Inferior parietal cortex (tissue), 1 donor: ENCODE measurements around the gene CAVIN4.

ENCODE experiments used
- DNase-seq: peaks from one replicate; pipeline ENCODE4 v3.0.0-alpha.2; 2016; ENCODE audit errors: extremely low spot score

The CAVIN4 gene, protein sequence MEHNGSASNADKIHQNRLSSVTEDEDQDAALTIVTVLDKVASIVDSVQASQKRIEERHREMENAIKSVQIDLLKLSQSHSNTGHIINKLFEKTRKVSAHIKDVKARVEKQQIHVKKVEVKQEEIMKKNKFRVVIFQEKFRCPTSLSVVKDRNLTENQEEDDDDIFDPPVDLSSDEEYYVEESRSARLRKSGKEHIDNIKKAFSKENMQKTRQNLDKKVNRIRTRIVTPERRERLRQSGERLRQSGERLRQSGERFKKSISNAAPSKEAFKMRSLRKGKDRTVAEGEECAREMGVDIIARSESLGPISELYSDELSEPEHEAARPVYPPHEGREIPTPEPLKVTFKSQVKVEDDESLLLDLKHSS

DNA sequence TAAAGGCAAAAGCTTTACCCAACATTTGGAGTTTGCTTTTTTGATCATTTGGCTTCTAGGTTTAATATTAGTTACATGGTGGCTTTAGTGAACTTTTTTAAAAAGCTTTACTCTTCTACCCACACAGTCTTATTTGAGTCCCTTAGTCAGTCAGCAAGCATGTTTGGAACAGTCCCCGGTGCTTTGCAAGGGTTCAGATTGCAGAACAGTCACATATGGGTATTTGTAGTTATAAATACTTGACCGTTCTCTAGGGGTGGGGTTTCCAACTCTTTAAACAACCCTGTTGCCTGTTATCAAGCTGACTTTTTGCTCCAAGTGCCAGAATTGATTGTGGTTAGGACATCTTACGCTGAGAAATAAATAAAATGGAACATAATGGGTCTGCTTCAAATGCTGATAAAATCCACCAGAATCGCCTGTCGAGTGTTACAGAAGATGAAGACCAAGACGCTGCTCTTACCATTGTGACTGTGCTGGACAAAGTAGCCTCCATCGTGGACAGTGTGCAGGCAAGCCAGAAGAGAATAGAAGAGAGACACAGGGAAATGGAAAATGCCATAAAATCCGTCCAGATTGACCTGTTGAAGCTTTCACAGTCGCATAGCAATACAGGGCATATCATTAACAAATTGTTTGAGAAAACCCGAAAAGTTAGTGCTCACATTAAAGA is at the start of gene CAVIN4:
CAVIN4 (plus strand) TSS at position 304 of the 673 bp plus-strand sequence; CDS start at position 369, 65 bp downstream.
- peak; percentile 2 for DNase-seq

DNA sequence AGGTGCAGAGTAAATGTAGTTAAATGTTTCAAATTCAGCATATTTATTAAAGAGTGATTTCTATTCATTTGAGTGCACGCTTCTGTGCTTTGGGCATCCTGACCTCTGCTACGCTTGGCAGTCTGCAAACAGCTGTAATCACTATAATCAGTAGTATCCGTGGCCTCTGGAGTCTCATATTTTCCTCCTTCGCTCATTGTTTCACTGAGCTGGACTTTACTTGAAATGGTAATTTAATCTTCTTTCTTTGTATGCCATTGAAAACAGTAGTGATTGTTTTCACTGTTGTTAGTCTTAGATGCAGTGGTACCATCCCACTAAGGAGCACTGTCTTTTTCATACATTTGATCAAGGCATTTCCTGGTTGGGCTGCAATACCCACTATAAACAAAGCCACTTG is 43.5 kb upstream of the CAVIN4 start:
- DNase-seq = no peak

DNA sequence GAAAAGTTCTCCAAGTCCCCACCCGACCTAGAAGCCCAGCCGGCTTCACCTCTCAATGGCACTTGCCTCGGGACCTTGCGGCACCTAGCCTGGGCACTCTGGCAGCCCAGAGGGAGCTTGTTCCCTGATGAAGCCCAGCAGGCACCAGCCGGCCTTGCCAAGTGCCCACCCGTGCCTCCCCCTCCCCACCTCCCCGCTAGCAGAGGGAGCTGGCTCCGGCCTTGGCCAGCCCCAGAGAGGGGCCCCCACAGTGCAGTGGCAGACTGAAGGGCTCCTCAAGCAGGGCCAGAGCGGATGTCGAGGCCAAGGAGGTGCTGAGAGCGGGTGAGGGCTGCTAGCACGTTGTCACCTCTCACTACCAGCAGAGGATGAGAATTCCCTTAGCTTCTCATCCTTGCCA is 37.6 kb upstream of the CAVIN4 start:
- DNase-seq = no peak

DNA sequence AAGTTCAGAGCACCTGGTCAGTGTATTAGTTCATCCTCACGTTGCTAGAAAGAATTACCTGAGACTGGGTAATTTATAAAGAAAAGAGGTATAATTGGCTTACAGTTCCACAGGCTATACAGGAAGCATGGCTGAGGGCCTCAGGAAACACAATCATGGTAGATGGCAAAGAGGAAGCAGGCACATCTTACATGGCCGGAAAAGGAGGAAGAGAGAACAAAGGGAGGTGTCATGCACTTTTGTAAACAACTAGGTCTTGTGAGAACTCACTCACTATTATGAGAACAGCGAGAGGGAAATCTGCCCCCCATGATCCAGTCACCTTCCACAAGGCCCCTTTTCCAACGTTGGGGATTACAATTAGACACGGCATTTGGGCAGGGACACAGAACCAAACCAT is 28.8 kb upstream of the CAVIN4 start:
- DNase-seq = no peak

DNA sequence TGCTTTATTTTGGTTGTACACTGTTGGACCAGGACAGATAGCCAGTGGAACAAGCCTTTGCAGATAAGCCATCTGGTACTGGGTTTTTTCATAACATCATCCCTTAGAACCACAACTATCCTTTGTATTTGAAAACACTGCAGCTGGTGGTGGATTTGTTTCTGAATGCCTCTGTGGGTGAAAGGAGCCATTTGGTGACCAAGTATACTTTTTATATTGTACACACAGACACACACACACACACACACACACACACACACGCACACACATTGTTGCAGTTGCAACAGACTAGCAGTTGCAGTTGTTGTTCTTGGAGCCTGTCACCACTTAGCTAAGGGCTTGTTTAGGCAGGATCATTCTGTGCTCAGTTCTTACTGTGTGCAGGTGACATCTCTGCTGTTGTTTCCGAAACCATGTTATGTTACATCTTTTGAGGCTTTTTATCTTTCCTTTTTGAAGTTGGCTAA is 22.9 kb upstream of the CAVIN4 start:
- peak; percentile 64 for DNase-seq

DNA sequence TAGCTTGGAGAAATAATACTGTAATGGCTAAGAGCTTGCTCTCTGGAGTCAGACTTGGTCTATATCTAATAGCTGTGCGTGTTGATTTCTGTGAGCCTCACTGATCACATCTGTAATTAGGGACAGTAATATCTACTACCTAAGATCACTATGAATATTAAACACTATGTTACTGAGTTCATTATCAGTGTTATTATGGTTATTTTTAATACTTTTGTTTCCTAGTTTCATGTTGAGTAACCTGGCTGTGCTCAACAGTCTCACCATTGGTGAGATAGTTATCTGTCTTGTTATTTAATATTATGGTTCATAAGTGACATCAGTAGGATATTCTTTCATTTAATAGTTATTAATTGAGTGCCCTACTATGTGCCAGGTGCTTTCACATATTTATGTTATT is 22.4 kb upstream of the CAVIN4 start:
- DNase-seq = no peak

DNA sequence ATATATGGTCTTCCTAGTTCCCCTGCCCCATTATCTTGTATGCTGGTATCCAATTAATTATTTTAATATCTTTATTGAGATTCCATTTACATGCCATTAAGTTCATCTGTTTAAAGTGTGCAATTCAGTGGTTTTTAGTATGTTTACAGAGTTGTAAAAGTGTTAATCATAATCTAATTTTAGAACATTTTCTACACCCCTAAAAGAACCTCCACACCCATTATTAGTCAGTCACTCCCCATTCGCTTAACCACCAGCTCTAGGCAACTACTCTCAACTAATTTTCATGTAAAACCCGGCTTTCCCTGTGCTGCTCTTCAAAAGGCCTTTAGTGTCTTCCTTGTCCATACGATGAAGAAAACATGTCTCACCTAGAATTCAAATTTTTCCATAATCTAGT is 20.8 kb upstream of the CAVIN4 start:
- DNase-seq = no peak

DNA sequence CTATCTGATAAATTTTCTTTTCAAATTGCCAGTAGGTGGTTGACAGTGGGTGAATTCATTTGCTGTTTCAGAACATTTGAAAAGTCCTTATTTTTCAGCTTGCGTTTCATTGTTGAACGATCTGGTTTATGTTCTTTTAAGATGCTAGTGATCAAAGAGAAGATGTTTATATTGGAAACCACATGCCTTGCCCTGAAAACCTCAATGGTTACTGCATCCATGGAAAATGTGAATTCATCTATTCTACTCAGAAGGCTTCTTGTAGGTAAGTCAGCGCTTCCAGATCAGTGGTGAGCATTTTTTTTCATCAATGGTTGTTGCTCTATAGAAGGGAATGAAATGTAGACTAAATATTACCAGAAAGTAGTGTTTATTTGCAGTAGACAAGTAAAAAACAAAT is 16.6 kb upstream of the CAVIN4 start:
- no peak for DNase-seq

DNA sequence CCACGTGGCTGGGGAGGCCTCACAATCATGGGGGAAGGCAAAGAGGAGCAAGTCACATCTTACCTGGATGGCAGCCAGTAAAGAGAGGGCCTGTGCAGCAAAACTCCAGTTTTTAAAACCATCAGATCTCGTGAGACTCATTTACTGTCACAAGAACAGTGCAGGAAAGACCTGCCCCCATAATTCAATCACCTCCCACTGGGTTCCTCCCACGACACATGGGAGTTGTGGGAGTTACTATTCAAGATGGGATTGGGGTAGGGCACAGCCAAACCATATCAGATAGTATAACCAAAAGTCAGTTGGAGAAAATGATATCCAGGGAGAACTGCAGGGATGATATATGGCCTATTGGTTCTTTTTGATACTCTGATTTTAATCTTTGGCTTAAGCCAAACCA is 10.0 kb upstream of the CAVIN4 start:
- no peak for DNase-seq

DNA sequence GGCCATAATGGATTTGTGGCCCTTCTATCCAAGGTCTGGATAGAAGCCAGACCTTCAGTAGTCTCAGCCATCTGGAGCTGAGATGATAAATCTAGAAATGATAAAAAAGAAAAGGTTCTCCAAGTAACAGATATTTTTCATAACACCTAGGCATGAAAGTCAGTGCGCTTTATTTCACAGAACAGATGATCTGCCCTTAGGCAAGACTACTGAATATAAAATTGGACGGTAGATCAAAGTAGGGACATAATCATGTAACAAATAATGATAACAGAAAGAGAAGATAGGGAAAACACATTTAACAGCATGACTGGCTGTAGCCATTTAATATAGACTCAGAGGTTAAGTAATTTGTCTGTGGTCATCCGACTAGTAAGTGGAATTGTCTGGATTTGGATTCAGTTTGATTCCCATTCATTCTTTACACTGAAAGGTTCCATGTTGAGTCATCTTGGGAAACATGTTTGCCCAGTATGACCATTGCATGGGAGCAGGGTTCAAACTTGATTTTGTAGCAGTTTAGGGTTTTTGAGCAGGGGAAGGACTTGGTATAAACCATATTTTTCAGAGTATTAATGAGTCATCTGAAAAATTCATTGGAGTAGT is 4.1 kb upstream of the CAVIN4 start:
- DNase-seq = no peak

DNA sequence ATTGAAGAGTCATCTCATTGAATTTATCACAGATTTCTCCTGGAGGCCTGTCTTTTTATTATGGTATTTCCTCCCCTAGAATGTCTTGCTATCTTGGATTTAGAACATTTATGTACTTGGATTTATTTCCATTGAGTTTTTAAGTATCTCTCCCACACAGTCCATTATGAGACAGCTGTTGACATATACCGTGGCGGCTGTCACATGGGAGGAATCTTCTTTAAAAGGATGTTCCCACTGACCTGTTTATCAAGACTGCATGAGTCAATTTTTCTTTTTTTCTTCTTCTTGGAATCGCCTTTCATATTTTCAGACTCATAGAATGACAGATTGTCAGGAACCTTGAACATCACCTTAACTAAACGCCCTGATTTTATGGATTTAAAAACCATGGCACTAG is 2.9 kb upstream of the CAVIN4 start:
- DNase-seq = no peak

DNA sequence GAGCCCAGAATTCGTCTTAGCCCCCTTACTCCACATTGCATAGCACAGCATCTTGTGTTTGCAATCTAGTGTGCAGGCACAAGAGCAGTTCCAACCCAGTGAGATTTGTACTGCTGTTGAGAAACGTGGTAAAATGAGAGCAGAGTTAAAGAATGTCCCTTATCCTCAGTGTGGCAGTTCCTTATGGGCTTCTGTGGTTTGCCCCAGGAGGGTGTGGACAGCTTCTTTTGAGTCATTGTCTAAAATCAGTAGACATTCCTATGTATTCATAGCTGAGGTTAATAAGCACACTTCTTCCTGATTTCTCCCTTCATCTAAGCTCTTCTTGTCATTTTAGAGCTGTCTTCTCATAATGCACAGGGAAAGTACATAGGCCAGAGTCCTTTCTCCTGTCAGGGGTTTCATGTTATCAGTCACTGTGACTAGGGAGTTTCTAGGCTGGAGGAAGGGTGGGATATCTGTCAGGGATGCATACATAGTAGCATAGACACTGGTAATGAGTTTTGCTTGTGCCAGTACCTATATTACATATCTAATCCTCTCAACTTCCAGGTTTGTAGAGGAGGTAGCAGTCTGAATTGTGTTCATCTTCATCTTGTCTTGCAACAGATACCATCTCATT is 2.0 kb upstream of the CAVIN4 start:
- no peak for DNase-seq

DNA sequence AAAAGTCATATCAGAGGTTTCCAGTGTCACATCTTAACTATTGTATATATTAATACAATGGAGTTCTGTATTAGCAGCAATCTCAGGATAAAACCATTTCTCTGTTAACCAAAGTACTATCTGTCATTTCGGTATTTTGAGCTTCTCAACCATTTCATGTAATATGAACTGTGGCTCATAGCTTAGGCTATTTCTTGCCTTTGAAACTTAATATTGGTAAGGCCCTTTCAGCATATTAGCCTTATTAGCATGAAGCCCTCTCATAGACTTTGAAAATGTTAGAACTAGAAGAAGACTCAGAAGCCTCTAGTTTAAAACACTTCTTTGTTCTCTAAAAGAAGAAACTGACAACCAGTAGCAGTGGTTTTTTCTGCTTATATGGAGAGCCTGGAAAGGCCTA is 731 bp downstream of the CAVIN4 start:
- DNase-seq = peak; percentile 5

DNA sequence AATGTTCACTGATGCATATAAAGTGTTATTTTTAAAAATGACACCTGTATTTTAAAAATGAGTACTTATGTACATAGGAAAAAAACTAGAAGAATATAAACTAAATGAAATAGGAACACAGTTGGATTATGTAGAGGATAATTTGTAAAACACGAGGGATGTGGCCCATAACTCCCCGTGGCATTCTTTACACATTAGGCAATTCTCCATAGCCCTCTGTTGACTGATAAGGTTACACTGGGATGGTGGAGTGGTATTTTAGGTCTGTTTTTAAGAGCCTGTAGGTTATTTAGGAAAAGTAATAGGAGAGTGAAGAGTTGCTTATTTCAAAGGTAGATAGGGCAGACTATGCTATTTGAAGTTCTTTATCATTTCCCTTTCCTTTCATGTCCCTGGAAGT is 1.8 kb downstream of the CAVIN4 start:
- DNase-seq = no peak

DNA sequence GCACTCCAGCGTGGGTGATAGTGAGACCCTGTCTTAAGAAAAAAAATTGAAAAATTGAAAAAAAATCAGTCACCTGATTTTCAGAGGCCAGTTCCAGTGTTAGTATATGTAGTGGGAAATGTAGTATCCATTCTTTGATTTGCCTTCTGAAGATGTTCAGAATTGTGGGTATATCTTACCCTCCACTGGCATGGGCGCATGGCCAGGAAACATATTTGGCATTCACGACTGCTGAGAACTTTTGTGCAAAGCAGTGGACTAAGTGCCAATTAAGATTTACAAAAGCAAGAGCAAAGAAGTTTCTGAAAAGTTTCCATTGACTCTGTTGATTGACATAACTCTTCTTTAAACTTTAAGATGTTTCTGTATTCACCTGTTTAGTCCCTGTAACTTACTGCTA is 2.4 kb downstream of the CAVIN4 start:
- no peak for DNase-seq

DNA sequence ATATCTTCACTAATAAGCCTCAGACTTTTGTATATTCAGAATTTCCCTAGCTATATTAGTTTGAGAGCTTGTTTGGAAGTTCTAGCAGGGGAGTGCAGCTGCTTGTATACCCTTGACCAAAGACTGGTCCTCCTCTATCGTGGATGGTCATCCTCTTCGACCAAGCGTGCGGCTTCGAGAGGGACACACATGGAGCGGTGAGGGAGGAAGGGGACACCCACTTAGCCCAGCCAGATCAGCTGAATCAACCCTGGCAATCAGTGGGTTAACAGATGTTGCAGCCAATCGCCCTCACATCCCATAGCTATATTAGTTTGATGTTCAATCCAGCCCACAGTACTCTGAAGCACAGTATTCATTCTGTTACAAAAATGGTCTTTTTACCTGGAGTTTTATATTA is 3.2 kb downstream of the CAVIN4 start:
- no peak for DNase-seq

DNA sequence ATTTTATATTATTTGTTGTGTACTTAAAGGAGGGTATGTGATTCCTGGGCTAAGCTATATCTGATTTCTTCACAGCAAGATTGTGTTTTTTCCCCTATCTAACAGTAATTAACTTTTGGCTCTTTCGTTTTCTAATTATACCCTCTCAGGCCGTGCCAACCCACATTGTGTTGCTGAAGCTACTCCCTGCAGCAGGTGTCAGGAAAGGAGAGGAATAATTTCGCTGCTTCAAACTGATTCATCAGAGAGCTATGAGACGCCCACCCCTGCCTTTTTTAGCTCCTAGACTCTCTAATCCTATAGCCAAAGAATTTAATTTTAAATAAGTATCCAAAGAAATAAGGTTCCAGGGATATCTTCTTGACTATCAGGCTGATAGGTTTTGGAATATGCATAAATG is 3.8 kb downstream of the CAVIN4 start:
- DNase-seq = no peak

DNA sequence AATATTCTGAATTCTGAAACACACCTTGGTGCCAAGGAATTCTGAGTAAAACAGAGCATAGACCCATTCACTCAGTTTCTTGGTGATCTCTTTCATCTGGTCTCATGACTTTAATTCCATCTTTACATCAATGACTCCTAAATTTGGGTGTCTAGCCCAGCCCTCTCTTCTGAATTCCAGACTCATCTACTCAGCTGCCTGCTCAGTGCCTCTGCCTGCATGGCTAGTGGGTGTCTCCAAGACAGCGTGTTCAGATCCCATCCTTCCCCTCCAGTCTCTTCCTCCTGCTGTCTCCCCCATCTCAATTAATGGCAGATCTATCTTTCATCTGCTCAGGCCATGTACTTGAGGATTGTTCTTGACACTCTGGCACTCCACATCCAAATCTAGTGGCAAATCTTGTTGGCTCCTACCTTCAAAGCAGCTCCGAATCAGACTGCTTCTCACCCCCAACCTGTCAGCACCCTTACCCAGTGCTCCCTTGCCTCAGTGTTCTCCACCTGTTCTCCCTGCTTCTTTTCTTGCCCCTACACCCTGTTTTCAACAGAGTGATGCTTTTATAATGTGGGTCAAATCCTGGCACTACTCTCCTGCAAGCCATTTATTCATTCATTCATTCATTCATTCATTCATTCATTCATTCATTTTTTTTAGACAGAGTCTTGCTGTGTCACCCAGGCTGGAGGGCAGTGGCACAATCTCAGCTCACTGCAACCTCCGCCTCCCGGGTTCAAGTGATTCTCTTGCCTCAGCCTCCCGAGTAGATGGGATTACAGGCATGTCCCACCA is 5.3 kb downstream of the CAVIN4 start:
- DNase-seq = no peak

DNA sequence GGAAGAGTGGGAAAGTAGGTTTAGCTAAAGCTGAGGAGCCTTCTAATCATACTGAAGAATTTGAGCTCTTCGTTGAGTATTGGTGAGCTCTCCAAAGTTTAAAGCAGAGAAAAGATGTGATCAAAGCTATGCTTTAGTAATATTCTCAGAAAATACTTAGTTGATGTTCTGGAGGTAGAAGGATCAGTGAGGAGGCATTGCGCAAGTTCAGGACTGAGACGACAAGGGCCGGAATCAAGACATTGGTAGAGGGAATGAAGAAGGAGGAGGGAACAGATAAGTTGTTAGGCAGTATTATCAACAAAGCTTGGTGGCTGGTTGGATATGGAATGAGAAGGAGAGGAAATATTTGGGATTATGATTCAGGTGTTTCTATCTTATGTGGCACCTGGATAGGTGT is 7.1 kb downstream of the CAVIN4 start:
- no peak for DNase-seq

DNA sequence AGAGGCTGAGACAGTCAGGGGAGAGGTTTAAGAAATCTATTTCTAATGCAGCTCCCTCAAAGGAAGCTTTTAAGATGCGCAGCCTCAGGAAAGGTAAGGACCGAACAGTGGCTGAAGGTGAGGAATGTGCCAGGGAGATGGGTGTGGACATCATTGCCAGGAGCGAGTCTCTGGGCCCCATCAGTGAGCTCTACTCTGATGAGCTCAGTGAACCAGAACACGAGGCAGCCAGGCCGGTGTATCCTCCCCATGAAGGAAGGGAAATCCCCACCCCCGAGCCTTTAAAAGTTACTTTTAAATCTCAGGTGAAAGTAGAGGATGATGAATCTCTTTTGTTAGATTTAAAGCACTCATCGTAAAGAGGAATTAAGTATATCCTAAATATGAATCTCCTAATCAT is 8.2 kb downstream of the CAVIN4 start:
- DNase-seq = no peak

DNA sequence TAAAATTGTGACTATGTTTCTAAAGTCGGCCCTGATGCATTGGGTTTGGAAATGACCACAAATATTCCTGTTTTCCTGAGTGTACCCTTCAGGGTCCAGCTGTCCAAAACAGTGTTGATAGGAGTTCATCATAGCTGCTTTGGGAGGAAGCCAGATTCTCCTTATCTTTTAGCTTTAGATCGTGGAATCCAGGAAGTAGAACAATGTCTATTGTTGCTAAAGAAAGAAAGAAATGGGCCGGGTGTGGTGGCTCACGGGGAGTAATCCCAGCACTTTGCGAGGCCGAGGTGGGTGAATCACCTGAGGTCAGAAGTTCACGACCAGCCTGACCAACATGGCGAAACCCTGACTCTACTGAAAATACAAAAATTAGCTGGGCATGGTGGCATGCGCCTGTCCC is 9.5 kb downstream of the CAVIN4 start:
- DNase-seq = no peak

DNA sequence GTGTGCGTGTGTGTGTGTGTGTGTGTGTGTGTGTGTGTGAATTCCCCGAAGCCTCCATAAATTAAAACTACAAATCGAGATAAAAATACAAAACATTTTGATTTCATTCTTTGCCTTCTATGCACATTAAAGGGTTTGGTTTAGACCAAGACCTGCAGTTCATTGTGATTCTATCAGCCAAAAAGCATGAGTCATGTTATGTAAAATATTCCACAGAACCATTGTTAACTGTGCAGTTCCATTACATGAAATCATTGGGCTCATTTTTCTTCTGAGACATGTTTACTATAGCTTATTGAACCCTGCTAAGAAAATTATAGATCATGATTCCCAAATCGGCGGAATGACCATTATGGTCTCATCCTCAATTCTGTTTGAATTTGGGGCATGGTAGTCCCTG is 11.7 kb downstream of the CAVIN4 start:
- no peak for DNase-seq
